A549 (cell line): ENCODE results near the gene EHBP1. TPM values are rescaled to one million over a fixed set of nuclear protein-coding genes. Genes with fewer than 3 reads are reported as not detected.
A peak's percentile ranks its signal among the peaks of the same experiment; 100 is the strongest.

Experiments used
- ATAC-seq, 2 experiments: fragments of 200-7000 bp in 1 of 2; fragments of >200 bp in 1 of 2; cut with Nextera tagmentation in 1 of 2; cut with Tn5 transposase in 1 of 2; 3 replicates each; pipeline versions ENCODE4 v1.8.0 to v1.9.1; 2018 to 2020; ENCODE audit warnings: mild to moderate bottlenecking in 1 of 2, moderate library complexity in 1 of 2
- CTCF ChIA-PET: fragments of 300-600 bp; sonication (Branson Sonifier 250); formaldehyde crosslinking; extraction: SDS; loops from one replicate; lab custom pipeline; 2021; ENCODE audit warnings: antibody characterized with exemption, inconsistent platforms; lab: Yijun Ruan, JAX
- POLR2A ChIA-PET: fragments of 350-600 bp; formaldehyde crosslinking; extraction: SDS; loops from one replicate; lab custom pipeline; 2021; ENCODE audit warnings: antibody characterized with exemption, inconsistent platforms; lab: Yijun Ruan, JAX
- DNase-seq, 2 experiments: peaks; one replicate each; pipeline versions ENCODE4 v3.0.0 to v3.0.0-alpha.2; 2011 to 2016; ENCODE audit warnings: low read depth in 1 of 2, low spot score in 1 of 2
- FAIRE-seq: peaks from 2 replicates; lab custom pipeline; 2011; peaks lifted over from hg19 to GRCh38; lab: Jason Lieb, UNC
- H3K27ac ChIP-seq, 2 experiments: fragments of >200 bp; sonication (Bioruptor Twin); formaldehyde crosslinking; 3 replicates each; pipeline ENCODE4 v1.5.1; 2016 to 2017
- H3K4me1 ChIP-seq: fragments of >200 bp; sonication (Bioruptor Twin); formaldehyde crosslinking; 3 replicates; pipeline ENCODE4 v1.6.1; 2016
- H3K4me2 ChIP-seq: fragments of >200 bp; sonication (Bioruptor Twin); formaldehyde crosslinking; 3 replicates; pipeline ENCODE4 v1.6.1; 2016
- H3K4me3 ChIP-seq: fragments of >200 bp; sonication (Bioruptor Twin); formaldehyde crosslinking; 3 replicates; pipeline ENCODE4 v1.5.1; 2016
- H3K9me3 ChIP-seq: fragments of >200 bp; sonication (Bioruptor Twin); formaldehyde crosslinking; 3 replicates; pipeline ENCODE4 v1.6.1; 2016
- BHLHE40 ChIP-seq: IDR thresholded peaks from 2 replicates; pipeline ENCODE4 v1.6.1; 2012; ENCODE audit warnings: low read depth, low read length, inconsistent platforms
- CBX2 ChIP-seq: fragments of 200-600 bp; sonication (generic); IDR thresholded peaks from 2 replicates; pipeline ENCODE4 v1.6.1; 2016; ENCODE audit warnings: low read depth, mild to moderate bottlenecking, borderline replicate concordance
- CBX8 ChIP-seq: fragments of 200-600 bp; sonication (generic); IDR thresholded peaks from 2 replicates; pipeline ENCODE4 v1.6.1; 2016
- E2F6 ChIP-seq: IDR thresholded peaks from 2 replicates; pipeline ENCODE4 v1.6.1; 2012; ENCODE audit warnings: low read depth, borderline replicate concordance
- ELK1 ChIP-seq: fragments of 150-350 bp; IDR thresholded peaks from 2 replicates; pipeline ENCODE4 v1.6.1; 2014; ENCODE audit warnings: low read depth, mild to moderate bottlenecking, low read length
- FOSB ChIP-seq: fragments of 250-450 bp; sonication (Bioruptor Pico); IDR thresholded peaks from 2 replicates; pipeline ENCODE4 v1.5.0; 2020; ENCODE audit warnings: mild to moderate bottlenecking, moderate library complexity
- FOSL2 ChIP-seq, 2 experiments: fragments of 450-650 bp in 1 of 2; fragments of >200 bp in 1 of 2; sonication (Bioruptor Twin) in 1 of 2; formaldehyde crosslinking; IDR thresholded peaks; 2 replicates each; pipeline versions ENCODE4 v1.5.0 to v1.6.1; 2016 to 2020; ENCODE audit warnings: mild to moderate bottlenecking in 1 of 2, moderate library complexity in 1 of 2
- FOXS1 ChIP-seq: fragments of 250-450 bp; sonication (Bioruptor Pico); IDR thresholded peaks from 2 replicates; pipeline ENCODE4 v1.5.0; 2020; ENCODE audit warnings: mild to moderate bottlenecking, moderate library complexity
- HDAC2 ChIP-seq: fragments of 200-600 bp; sonication (generic); IDR thresholded peaks from 2 replicates; pipeline ENCODE4 v1.6.1; 2016
- HMGXB4 ChIP-seq: fragments of 250-450 bp; sonication (Bioruptor Pico); IDR thresholded peaks from 2 replicates; pipeline ENCODE4 v1.5.0; 2021; ENCODE audit warnings: mild to moderate bottlenecking, moderate library complexity, borderline replicate concordance
- HOXB13 ChIP-seq: fragments of 250-450 bp; sonication (Bioruptor Pico); IDR thresholded peaks from 2 replicates; pipeline ENCODE4 v1.5.0; 2020; ENCODE audit warnings: low read depth, mild to moderate bottlenecking, moderate library complexity
- JUNB ChIP-seq: fragments of >200 bp; sonication (Bioruptor Twin); formaldehyde crosslinking; IDR thresholded peaks from 2 replicates; pipeline ENCODE4 v1.6.1; 2016
- KDM1A ChIP-seq: fragments of 200-600 bp; sonication (generic); IDR thresholded peaks from 2 replicates; pipeline ENCODE4 v1.6.1; 2016; ENCODE audit warnings: low read depth, mild to moderate bottlenecking
- KDM5A ChIP-seq: fragments of 200-600 bp; sonication (generic); IDR thresholded peaks from 2 replicates; pipeline ENCODE4 v1.6.1; 2016; ENCODE audit warnings: antibody characterized with exemption, mild to moderate bottlenecking
- MAX ChIP-seq: IDR thresholded peaks from 2 replicates; pipeline ENCODE4 v1.6.1; 2012
- MAZ ChIP-seq: fragments of 150-350 bp; IDR thresholded peaks from 2 replicates; pipeline ENCODE4 v1.6.1; 2014; ENCODE audit warnings: antibody characterized with exemption, low read depth, low read length, borderline replicate concordance
- NFE2L2 ChIP-seq: fragments of 150-350 bp; conservative IDR thresholded peaks from 2 replicates; pipeline ENCODE4 v1.6.1; 2014; ENCODE audit warnings: low read length
- NPAS2 ChIP-seq: fragments of 250-450 bp; sonication (Bioruptor Pico); IDR thresholded peaks from 2 replicates; pipeline ENCODE4 v1.8.0; 2022; ENCODE audit warnings: mild to moderate bottlenecking, moderate library complexity, borderline replicate concordance
- PHF8 ChIP-seq: fragments of 200-600 bp; sonication (generic); IDR thresholded peaks from 2 replicates; pipeline ENCODE4 v1.6.1; 2016; ENCODE audit warnings: low read depth, mild to moderate bottlenecking, antibody characterized with exemption, moderate library complexity, borderline replicate concordance
- POLR2A ChIP-seq: IDR thresholded peaks from 2 replicates; pipeline ENCODE4 v1.6.1; 2012; ENCODE audit warnings: mild to moderate bottlenecking, low read length
- POLR2AphosphoS2 ChIP-seq: conservative IDR thresholded peaks from 2 replicates; pipeline ENCODE4 v1.6.1; 2012; ENCODE audit warnings: low read length, improper control_type of control experiment, inconsistent platforms
- RCOR1 ChIP-seq: fragments of 150-350 bp; IDR thresholded peaks from 2 replicates; pipeline ENCODE4 v1.6.1; 2014; ENCODE audit warnings: antibody characterized with exemption, low read length, low read depth
- RFX5 ChIP-seq: fragments of 450-650 bp; IDR thresholded peaks from 2 replicates; pipeline ENCODE4 v1.7.1; 2014; ENCODE audit warnings: antibody characterized with exemption, mild to moderate bottlenecking, moderate library complexity
- TFCP2L1 ChIP-seq: fragments of 250-450 bp; sonication (Bioruptor Pico); IDR thresholded peaks from 2 replicates; pipeline ENCODE4 v1.5.0; 2021; ENCODE audit warnings: mild to moderate bottlenecking
- USF2 ChIP-seq: fragments of 450-650 bp; IDR thresholded peaks from 2 replicates; pipeline ENCODE4 v1.6.1; 2014; ENCODE audit warnings: antibody characterized with exemption
- ZFP36 ChIP-seq: fragments of 450-650 bp; IDR thresholded peaks from 2 replicates; pipeline ENCODE4 v1.6.1; 2014; ENCODE audit warnings: borderline replicate concordance; ENCODE audit not compliant: partially characterized antibody
- ZSCAN20 ChIP-seq: fragments of 250-450 bp; sonication (Bioruptor Pico); IDR thresholded peaks from 2 replicates; pipeline ENCODE4 v1.8.0; 2022; ENCODE audit warnings: mild to moderate bottlenecking, moderate library complexity
- WGBS: methylation state at CpG from one replicate; pipeline ENCODE4 v1.1.6; 2017; ENCODE audit errors: missing lambda C conversion rate; 5-methylcytosine and 5-hydroxymethylcytosine counted together
- polyA plus RNA-seq, 4 experiments: library from polyadenylated mRNA; depleted of rRNA in 3 of 4; stranded (reverse); fragments of >200 nt; fragmentation: RNase III in 1 of 4; extraction: RNeasy Plus Mini Kit Qiagen cat#74134 plus additional on column Dnase treatment in 1 of 4; gene quantifications; 2 replicates in 3 of 4; 3 replicates in 1 of 4; pipeline ENCODE4 v1.2.3, GENCODE V29; 2011 to 2017

The EHBP1 gene
- polyA plus RNA-seq, 2 of the 4 experiments (the other 2 are of a cell fraction) = 65.7 to 204 TPM

GRCh38 chr2:63049211-63049969 is 343.9 kb downstream of the EHBP1 start:
- H3K4me2 ChIP-seq = peak overlapping the region; percentile 95
- ATAC-seq (peak in 1 of 2 experiments; percentile 15; a peak in 2 of 6 replicates), FAIRE-seq (no peak)
- peak overlapping the region; percentile 92 for H3K4me3 ChIP-seq
- H3K4me1 ChIP-seq = peaks cover 8% of the 10 kb centered on the region; the same call in 1 of the 3 replicates
- POLR2A ChIA-PET = no interaction called here
- WGBS = 21% methylated on average over 39 of the region's 39 CpGs
- peak overlapping the region; percentile 83 to 90 for H3K27ac ChIP-seq
- TF ChIP-seq FOSB (CRISPR knock-in tag) (no peak), ZSCAN20 (CRISPR knock-in tag) (no peak), MAX (peak; percentile 56), RCOR1 (no peak)
- TF ChIP-seq, all 56 proteins: peak for 1
- no peaks in the 10 kb centered on the region for H3K9me3 ChIP-seq
- CTCF ChIA-PET = interaction anchor here (0.6 to 1.3 kb wide), 3 partner anchors 128 to 714 kb away, joined by 3 read pairs; no protein-coding TSS in a partner anchor
- DNase-seq = no peak

- ChIA-PET POLR2A (interaction anchor here (0.6 to 1.0 kb wide), 3 partner anchors 14 to 59 kb away, joined by 3 to 4 read pairs (median 4); no protein-coding TSS in a partner anchor), CTCF (interaction anchor here (1.3 kb wide), 1 partner anchor 592 kb away, joined by 3 read pairs; no protein-coding TSS in a partner anchor)
- peak; percentile 64 to 70 for DNase-seq
- H3K4me3 ChIP-seq = peak overlapping the region; percentile 92
- H3K9me3 ChIP-seq = no peaks in the 10 kb centered on the region
- peak overlapping the region; percentile 95 for H3K4me2 ChIP-seq
- FAIRE-seq = no peak
- 2% methylated on average over 20 of the region's 31 CpGs for WGBS
- peaks cover 8% of the 10 kb centered on the region; the same call in 1 of the 3 replicates for H3K4me1 ChIP-seq
- TF ChIP-seq HOXB13 = no peak
- no peak for TF ChIP-seq CBX2
- TF ChIP-seq HDAC2 = no peak
- no peak for TF ChIP-seq CBX8
- no peak for TF ChIP-seq ZFP36
- TF ChIP-seq HMGXB4 = no peak
- TF ChIP-seq JUNB = no peak
- TF ChIP-seq TFCP2L1 (CRISPR knock-in tag) = no peak
- TF ChIP-seq KDM5A = no peak
- no peak for TF ChIP-seq FOSL2 (IDR thresholded peaks at IDR 0.05)
- TF ChIP-seq FOSL2 (CRISPR knock-in tag; IDR thresholded peaks at IDR 0.05) = no peak
- no peak for TF ChIP-seq NFE2L2
- TF ChIP-seq USF2 = no peak
- peak overlapping the region; percentile 83 to 90 for H3K27ac ChIP-seq
- ATAC-seq = peak; percentile 66 to 73; a peak in 4 of 6 replicates
These were observed 344.4 kb downstream of the EHBP1 start for GRCh38 chr2:63049970-63050333.

GRCh38 chr2:63050334-63051041 is 345.0 kb downstream of the EHBP1 start, which contains the start of gene OTX1:
TSS of gene OTX1 (plus strand) at chr2:63050830. CDS start at chr2:63052991, 2,161 bp downstream.
- ATAC-seq = peak; percentile 81 to 93
- peak within 1 kb of the TSS; percentile 92 for H3K4me3 ChIP-seq
- POLR2A ChIA-PET = interaction anchor here (0.6 to 1.0 kb wide), 3 partner anchors 13 to 60 kb away, joined by 3 to 4 read pairs (median 4); no protein-coding TSS in a partner anchor
- 0% methylated on average over 22 of the region's 73 CpGs for WGBS
- DNase-seq = peak; percentile 85 to 97
- H3K9me3 ChIP-seq = no peaks in the 10 kb centered on the region
- peaks cover 8% of the 10 kb centered on the region; the same call in 1 of the 3 replicates for H3K4me1 ChIP-seq
- H3K4me2 ChIP-seq = peak within 1 kb of the TSS; percentile 99
- peak within 1 kb of the TSS; percentile 83 to 90 for H3K27ac ChIP-seq
- no peak for FAIRE-seq
- CTCF ChIA-PET = no interaction called here
- TF ChIP-seq NPAS2 (CRISPR knock-in tag) = no peak
- no peak for TF ChIP-seq RCOR1
- 0 out of 2 replicates have a peak, but pooled peaks have one; percentile 32 for TF ChIP-seq MAX
- no peak; the same call in 1 of the 2 replicates for TF ChIP-seq E2F6
- TF ChIP-seq KDM5A = no peak
- TF ChIP-seq PHF8 = peak; percentile 30; the same call in 1 of the 2 replicates
- no peak for TF ChIP-seq RFX5
- TF ChIP-seq ELK1 = no peak
- TF ChIP-seq POLR2A = peak; percentile 88
- peak; percentile 27; the same call in 1 of the 2 replicates for TF ChIP-seq MAZ
- no peak for TF ChIP-seq BHLHE40
- TF ChIP-seq FOXS1 (CRISPR knock-in tag) = no peak
- no peak for TF ChIP-seq TFCP2L1 (CRISPR knock-in tag)
- TF ChIP-seq KDM1A = no peak
- TF ChIP-seq POLR2AphosphoS2 = no peak
- TF ChIP-seq NFE2L2 = no peak
